CD14-positive monocyte (primary cell): ENCODE results near the gene CACNA1S. TPM values are rescaled to one million over a fixed set of nuclear protein-coding genes. Genes with fewer than 3 reads are reported as not detected.

ENCODE experiments used
- DNase-seq, 3 donors: peaks; one replicate each; pipeline ENCODE4 v3.0.0-alpha.2; 2011 to 2022
- H2AFZ ChIP-seq: 2 replicates; pipeline ENCODE4 v1.6.0; 2012; ENCODE audit warnings: mild to moderate bottlenecking, low read depth, low read length, inconsistent platforms; ENCODE audit not compliant: insufficient read depth, poor library complexity, severe bottlenecking
- H3K27ac ChIP-seq, 2 donors: 1 replicate in 1 of 2; 2 replicates in 1 of 2; pipeline ENCODE4 v1.5.1; 2012 to 2013; ENCODE audit warnings: low read length in 2 of 2, control low read depth in 1 of 2, inconsistent platforms in 1 of 2, low read depth in 1 of 2, mild to moderate bottlenecking in 1 of 2
- H3K27me3 ChIP-seq, 2 donors: one replicate each; pipeline versions ENCODE4 v1.6.0 to v1.6.1; 2011 to 2013; ENCODE audit warnings: low read length in 2 of 2; ENCODE audit not compliant: control insufficient read depth in 2 of 2, insufficient read depth in 2 of 2
- H3K36me3 ChIP-seq, 2 donors: replicated peaks in 1 of 2; 1 replicate in 1 of 2; 2 replicates in 1 of 2; pipeline versions ENCODE4 v1.5.1 to v1.6.1; 2012 to 2013; ENCODE audit warnings: low read length in 2 of 2, control low read depth in 1 of 2, inconsistent platforms in 1 of 2, mild to moderate bottlenecking in 1 of 2; ENCODE audit not compliant: insufficient read depth in 2 of 2, control insufficient read depth in 1 of 2
- H3K4me1 ChIP-seq, 2 donors: 1 replicate in 1 of 2; 2 replicates in 1 of 2; pipeline versions ENCODE4 v1.5.1 to v1.6.1; 2012 to 2013; ENCODE audit warnings: low read length in 2 of 2, control low read depth in 1 of 2, inconsistent platforms in 1 of 2, mild to moderate bottlenecking in 1 of 2, moderate library complexity in 1 of 2; ENCODE audit not compliant: insufficient read depth in 2 of 2, control insufficient read depth in 1 of 2
- H3K4me2 ChIP-seq: replicated peaks from 2 replicates; pipeline ENCODE3; 2012; ENCODE audit warnings: low read length, moderate library complexity, mild to moderate bottlenecking; ENCODE audit not compliant: poor library complexity, severe bottlenecking; ENCODE audit errors: extremely low read depth
- H3K4me3 ChIP-seq, 3 experiments: fragments of 200-600 bp in 1 of 3; sonication (generic) in 1 of 3; replicated peaks in 1 of 3; 1 replicate in 2 of 3; 2 replicates in 1 of 3; pipeline ENCODE4 v1.5.1; 2011 to 2013; ENCODE audit warnings: low read length in 3 of 3, mild to moderate bottlenecking in 3 of 3, control low read depth in 2 of 3, low read depth in 2 of 3, inconsistent platforms in 1 of 3, moderate library complexity in 1 of 3
- H3K79me2 ChIP-seq: 2 replicates; pipeline ENCODE4 v1.6.0; 2012; ENCODE audit warnings: mild to moderate bottlenecking, control low read depth, inconsistent platforms, low read length, moderate library complexity; ENCODE audit not compliant: insufficient read depth
- H3K9ac ChIP-seq: 2 replicates; pipeline ENCODE4 v1.6.0; 2017; ENCODE audit warnings: low read length, mild to moderate bottlenecking; ENCODE audit not compliant: insufficient read depth, poor library complexity, severe bottlenecking
- H3K9me3 ChIP-seq, 2 donors: replicated peaks in 1 of 2; 1 replicate in 1 of 2; 2 replicates in 1 of 2; pipeline versions ENCODE4 v1.5.1 to v1.6.1; 2012 to 2013; ENCODE audit warnings: low read length in 2 of 2, control low read depth in 1 of 2; ENCODE audit not compliant: control insufficient read depth in 1 of 2, insufficient read depth in 1 of 2
- H4K20me1 ChIP-seq: 2 replicates; pipeline ENCODE4 v1.6.0; 2012; ENCODE audit warnings: mild to moderate bottlenecking, low read length, control low read depth, moderate library complexity; ENCODE audit not compliant: insufficient read depth
- H3K27ac Mint-ChIP-seq, 7 donors: one replicate each; pipeline ENCODE4 v1.8.0; 2020; ENCODE audit warnings: mild to moderate bottlenecking in 7 of 7, mixed read lengths in 7 of 7, moderate library complexity in 6 of 7, inconsistent platforms in 2 of 7
- H3K27me3 Mint-ChIP-seq, 3 donors: one replicate each; pipeline ENCODE4 v1.8.0; 2021 to 2022; ENCODE audit warnings: low read depth in 3 of 3, mild to moderate bottlenecking in 3 of 3, mixed read lengths in 3 of 3, moderate library complexity in 3 of 3, inconsistent platforms in 1 of 3
- H3K36me3 Mint-ChIP-seq, 2 donors: one replicate each; pipeline ENCODE4 v1.8.0; 2020; ENCODE audit warnings: mixed read lengths in 2 of 2, inconsistent platforms in 1 of 2, mild to moderate bottlenecking in 1 of 2
- H3K4me1 Mint-ChIP-seq: one replicate; pipeline ENCODE4 v1.8.0; 2020; ENCODE audit warnings: mild to moderate bottlenecking, mixed read lengths
- H3K4me3 Mint-ChIP-seq, 2 donors: one replicate each; pipeline ENCODE4 v1.8.0; 2020; ENCODE audit warnings: mild to moderate bottlenecking in 2 of 2, mixed read lengths in 2 of 2, moderate library complexity in 1 of 2
- H3K9me3 Mint-ChIP-seq, 7 donors: one replicate each; pipeline ENCODE4 v1.8.0; 2020 to 2022; ENCODE audit warnings: mixed read lengths in 7 of 7, mild to moderate bottlenecking in 6 of 7, moderate library complexity in 6 of 7, inconsistent platforms in 2 of 7
- WGBS: methylation state at CpG from one replicate; pipeline ENCODE4 v1.1.5; 2013; ENCODE audit warnings: missing lambda C conversion rate; ENCODE audit not compliant: insufficient coverage; 5-methylcytosine and 5-hydroxymethylcytosine counted together
- intact Hi-C, 2 donors: fragments of 100-400 bp; cut with micrococcal nuclease; formaldehyde crosslinking; loops; one replicate each; pipeline versions ENCODE4 v1.15.0 to v1.15.1; 2023
- polyA plus RNA-seq, 3 donors: library from polyadenylated mRNA; depleted of rRNA in 1 of 3; unstranded in 2 of 3; stranded (reverse) in 1 of 3; fragments of 300-500 nt in 2 of 3; fragments of >200 nt in 1 of 3; fragmentation: Illumina TruSeq in 2 of 3; gene quantifications; 1 replicate in 2 of 3; 2 replicates in 1 of 3; pipeline ENCODE4 v1.2.3, GENCODE V29; 2012 to 2021
- TF ChIP-seq, protein P1 (sequence below): fragments of 200-600 bp; IDR thresholded peaks from one replicate; pipeline ENCODE4 v1.8.0; 2022; ENCODE audit warnings: antibody characterized with exemption, mild to moderate bottlenecking

The CACNA1S gene
- polyA plus RNA-seq, 3 donors, result not detected

DNA sequence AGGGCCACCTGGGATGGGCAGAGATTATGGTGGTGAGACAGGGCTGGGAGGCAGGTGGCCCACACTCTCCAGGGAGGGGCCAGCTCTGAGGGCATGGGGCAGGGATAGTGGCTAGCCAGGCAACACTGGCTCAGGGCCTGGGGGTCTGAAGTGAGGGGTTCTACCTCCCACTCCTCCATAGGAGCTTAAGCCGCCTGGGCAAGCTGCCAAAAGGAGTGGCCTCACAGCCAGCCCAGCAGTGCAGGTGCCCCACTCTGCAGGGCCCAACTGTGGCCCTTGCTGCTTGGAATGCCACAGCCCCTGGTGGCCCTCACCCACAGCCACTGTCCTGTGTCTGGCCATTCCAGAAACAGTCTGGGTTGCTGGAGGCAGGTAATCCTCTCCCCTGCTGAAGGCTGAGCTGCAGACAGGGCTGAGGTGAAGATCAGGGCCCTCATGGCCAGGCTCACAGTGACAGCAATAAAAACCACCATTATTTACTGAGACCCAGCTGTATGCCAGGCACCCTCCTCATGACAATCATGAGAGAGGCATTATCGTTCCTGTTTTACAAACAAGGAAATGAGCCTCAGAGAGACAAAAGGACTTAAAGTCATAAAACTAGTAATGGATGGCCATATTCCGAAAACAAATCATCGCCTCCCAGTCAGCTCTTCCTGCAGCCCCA lies 119.7 kb downstream of the CACNA1S start:
- Histone ChIP-seq H3K4me2 (no peak overlapping the region), H4K20me1 (no peaks in the 10 kb centered on the region), H2AFZ (no peak overlapping the region), H3K79me2 (no peaks in the 10 kb centered on the region), H3K9me3 (no peaks in the 10 kb centered on the region), H3K4me3 (no peak overlapping the region), H3K36me3 (peaks cover 79 to 98% of the 10 kb centered on the region in 2 donors), H3K9ac (no peak overlapping the region), H3K4me1 (no peaks in the 10 kb centered on the region), H3K27me3 (no peaks in the 10 kb centered on the region), H3K27ac (no peak overlapping the region)
- Mint-ChIP-seq H3K4me3 (no peak overlapping the region), H3K27me3 (no peaks in the 10 kb centered on the region), H3K4me1 (peaks cover 6% of the 10 kb centered on the region), H3K27ac (peak overlapping the region in 1 of 7 donors; percentile 54), H3K9me3 (no peaks in the 10 kb centered on the region), H3K36me3 (peaks cover 83 to 97% of the 10 kb centered on the region in 2 donors)
- intact Hi-C loops, result no loop called here
- 67% methylated on average over 3 of the region's 4 CpGs for WGBS
- TF ChIP-seq, protein P1, sequence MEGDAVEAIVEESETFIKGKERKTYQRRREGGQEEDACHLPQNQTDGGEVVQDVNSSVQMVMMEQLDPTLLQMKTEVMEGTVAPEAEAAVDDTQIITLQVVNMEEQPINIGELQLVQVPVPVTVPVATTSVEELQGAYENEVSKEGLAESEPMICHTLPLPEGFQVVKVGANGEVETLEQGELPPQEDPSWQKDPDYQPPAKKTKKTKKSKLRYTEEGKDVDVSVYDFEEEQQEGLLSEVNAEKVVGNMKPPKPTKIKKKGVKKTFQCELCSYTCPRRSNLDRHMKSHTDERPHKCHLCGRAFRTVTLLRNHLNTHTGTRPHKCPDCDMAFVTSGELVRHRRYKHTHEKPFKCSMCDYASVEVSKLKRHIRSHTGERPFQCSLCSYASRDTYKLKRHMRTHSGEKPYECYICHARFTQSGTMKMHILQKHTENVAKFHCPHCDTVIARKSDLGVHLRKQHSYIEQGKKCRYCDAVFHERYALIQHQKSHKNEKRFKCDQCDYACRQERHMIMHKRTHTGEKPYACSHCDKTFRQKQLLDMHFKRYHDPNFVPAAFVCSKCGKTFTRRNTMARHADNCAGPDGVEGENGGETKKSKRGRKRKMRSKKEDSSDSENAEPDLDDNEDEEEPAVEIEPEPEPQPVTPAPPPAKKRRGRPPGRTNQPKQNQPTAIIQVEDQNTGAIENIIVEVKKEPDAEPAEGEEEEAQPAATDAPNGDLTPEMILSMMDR, result no peak
- DNase-seq, result no peak

- WGBS, result 79% methylated on average over 10 of the region's 10 CpGs
Observed at GRCh38 chr1:200991097-200991614, 121.1 kb downstream of the CACNA1S start.

More at GRCh38 chr1:200991097-200991614, 121.1 kb downstream of the CACNA1S start:
- no peak overlapping the region for H3K9ac ChIP-seq
- peaks cover 84 to 98% of the 10 kb centered on the region in 2 donors for H3K36me3 ChIP-seq
- H3K9me3 Mint-ChIP-seq, result no peaks in the 10 kb centered on the region
- peaks cover 0 to 3% (median 0%) of the 10 kb centered on the region in 3 donors for H3K27me3 Mint-ChIP-seq
- DNase-seq, result no peak
- H4K20me1 ChIP-seq, result no peaks in the 10 kb centered on the region
- no peak overlapping the region for H3K4me3 Mint-ChIP-seq
- peaks cover 6% of the 10 kb centered on the region for H3K4me1 Mint-ChIP-seq
- H3K4me2 ChIP-seq, result no peak overlapping the region
- TF ChIP-seq, protein P1, result no peak
- intact Hi-C loops, result no loop called here
- H3K4me3 ChIP-seq, result no peak overlapping the region
- H3K9me3 ChIP-seq, result no peaks in the 10 kb centered on the region
- no peaks in the 10 kb centered on the region for H3K27me3 ChIP-seq
- no peaks in the 10 kb centered on the region for H3K4me1 ChIP-seq
- H3K27ac ChIP-seq, result no peak overlapping the region
- H3K36me3 Mint-ChIP-seq, result peaks cover 84 to 97% of the 10 kb centered on the region in 2 donors
- no peak overlapping the region for H2AFZ ChIP-seq
- H3K27ac Mint-ChIP-seq, result no peak overlapping the region
- no peaks in the 10 kb centered on the region for H3K79me2 ChIP-seq
